ENCODE results near the gene GAB1. TPM values are rescaled to one million over a fixed set of nuclear protein-coding genes. Genes with fewer than 3 reads are reported as not detected.

GAB1 gene
- total RNA-seq, 1 donor from 2014 or later = 7.3 TPM

DNA sequence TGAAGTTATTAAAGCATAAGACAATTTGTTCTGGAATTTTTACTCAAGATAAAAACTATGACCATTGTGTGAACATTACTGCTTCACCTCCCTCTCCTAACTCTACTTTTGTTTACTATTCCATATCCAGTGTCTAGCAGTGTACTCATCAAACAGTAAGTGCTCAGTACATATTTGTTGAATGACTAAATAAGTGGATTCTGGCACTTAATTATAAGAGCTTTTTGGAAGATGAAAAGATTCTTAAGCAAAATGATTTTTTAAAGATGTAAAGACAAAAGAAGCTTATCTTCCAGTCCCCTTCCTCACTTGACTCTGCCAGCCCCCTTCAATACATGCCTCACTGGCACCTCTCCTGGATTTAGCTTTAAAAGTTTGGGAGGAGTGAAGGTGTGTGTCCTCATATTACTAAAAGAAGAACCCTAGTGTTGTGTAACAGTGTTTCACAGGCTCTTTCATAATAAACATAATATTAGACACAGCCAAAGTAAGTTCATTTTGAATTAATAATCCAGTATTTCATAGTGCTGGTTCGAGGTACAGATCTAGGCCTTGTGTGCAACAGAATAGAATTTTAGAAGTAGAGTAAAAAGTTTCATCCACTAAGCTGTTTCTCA is 53.0 kb downstream of the GAB1 start:
- DNase-seq (ENCODE audit: low read depth, low spot score) = no peak

- DNase-seq (ENCODE audit: low read depth, low spot score) = no peak
Observed at GRCh38 chr4:143390764-143391163, 54.1 kb downstream of the GAB1 start.

GRCh38 chr4:143391261-143391660 is 54.6 kb downstream of the GAB1 start:
- no peak for DNase-seq (ENCODE audit: low read depth, low spot score)

DNA sequence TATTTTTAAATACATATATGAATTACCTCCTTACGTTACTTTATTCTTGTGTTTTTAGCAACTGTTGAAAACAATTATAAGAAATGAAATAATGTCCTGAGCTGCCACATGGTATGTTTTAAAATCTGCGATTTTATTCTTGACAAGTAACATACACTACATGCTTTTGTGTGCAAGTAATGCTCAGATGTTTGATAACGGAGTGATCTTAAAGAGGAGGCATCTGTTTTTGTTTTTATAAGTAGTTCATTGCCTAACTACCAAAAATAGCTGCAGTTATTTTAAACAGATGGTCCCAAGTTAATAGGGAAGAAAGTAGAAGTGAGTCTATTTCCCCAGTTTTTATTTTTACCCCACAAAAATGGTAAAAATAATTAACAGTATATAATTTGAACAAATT is 55.2 kb downstream of the GAB1 start:
- no peak for DNase-seq (ENCODE audit: low read depth, low spot score)

GRCh38 chr4:143393195-143393594 is 56.5 kb downstream of the GAB1 start:
- DNase-seq (ENCODE audit: low read depth, low spot score) = no peak

GRCh38 chr4:143394739-143395453 is 58.2 kb downstream of the GAB1 start:
- DNase-seq (ENCODE audit: low read depth, low spot score) = no peak

GRCh38 chr4:143396695-143397094 is 60.0 kb downstream of the GAB1 start:
- no peak for DNase-seq (ENCODE audit: low read depth, low spot score)

GRCh38 chr4:143397335-143397734 is 60.7 kb downstream of the GAB1 start:
- DNase-seq (ENCODE audit: low read depth, low spot score) = no peak

- DNase-seq (ENCODE audit: low read depth, low spot score) = no peak
Observed at GRCh38 chr4:143397887-143398286, 61.2 kb downstream of the GAB1 start.

GRCh38 chr4:143399113-143399949 is 62.7 kb downstream of the GAB1 start:
- DNase-seq (ENCODE audit: low read depth, low spot score) = no peak

- DNase-seq (ENCODE audit: low read depth, low spot score) = no peak
Observed at GRCh38 chr4:143400082-143400481, 63.4 kb downstream of the GAB1 start.

DNA sequence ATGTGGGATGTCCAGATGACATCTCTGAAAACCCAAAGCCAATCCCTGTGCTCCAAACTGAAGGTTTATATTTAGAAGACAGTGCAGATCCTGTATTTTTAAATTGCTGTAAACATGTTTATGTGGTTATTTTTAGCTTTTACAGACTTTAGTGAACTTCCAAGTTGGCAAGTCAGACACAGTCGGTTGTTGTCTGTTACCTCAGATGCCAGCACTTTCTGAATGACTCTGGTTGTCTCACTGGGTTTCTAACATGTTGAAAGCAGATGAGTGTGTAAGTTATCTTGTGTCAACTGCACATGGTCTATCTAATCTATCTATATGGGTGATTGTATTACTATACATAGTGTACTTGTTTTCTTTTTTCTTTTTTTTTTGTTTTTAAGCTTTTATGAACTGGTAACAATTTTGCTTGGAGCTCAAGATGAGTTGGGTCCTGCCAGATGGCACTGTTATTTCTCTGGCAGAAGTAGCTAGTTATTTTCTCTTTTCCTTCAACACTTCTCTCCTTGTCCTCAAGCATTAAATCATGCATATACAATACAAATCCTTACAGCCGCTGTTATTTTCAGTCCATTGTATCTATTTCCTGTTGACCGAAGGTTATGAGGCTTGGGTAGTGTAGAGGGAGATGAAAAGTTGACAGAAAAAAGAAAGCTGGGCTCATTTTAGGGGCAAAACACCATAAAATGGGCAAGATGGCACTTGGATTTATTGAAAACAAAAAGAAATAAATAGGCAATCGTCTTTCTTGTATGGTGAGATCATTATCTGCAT is 66.3 kb downstream of the GAB1 start:
- no peak for DNase-seq (ENCODE audit: low read depth, low spot score)

GRCh38 chr4:143403553-143403820 is 66.8 kb downstream of the GAB1 start:
- DNase-seq (ENCODE audit: low read depth, low spot score) = no peak

- no peak for DNase-seq (ENCODE audit: low read depth, low spot score)
Observed at GRCh38 chr4:143404555-143404954, 67.9 kb downstream of the GAB1 start.

- DNase-seq (ENCODE audit: low read depth, low spot score) = no peak
Observed at GRCh38 chr4:143405075-143405730, 68.5 kb downstream of the GAB1 start.

- no peak for DNase-seq (ENCODE audit: low read depth, low spot score)
Observed at GRCh38 chr4:143406523-143406922, 69.8 kb downstream of the GAB1 start.

DNA sequence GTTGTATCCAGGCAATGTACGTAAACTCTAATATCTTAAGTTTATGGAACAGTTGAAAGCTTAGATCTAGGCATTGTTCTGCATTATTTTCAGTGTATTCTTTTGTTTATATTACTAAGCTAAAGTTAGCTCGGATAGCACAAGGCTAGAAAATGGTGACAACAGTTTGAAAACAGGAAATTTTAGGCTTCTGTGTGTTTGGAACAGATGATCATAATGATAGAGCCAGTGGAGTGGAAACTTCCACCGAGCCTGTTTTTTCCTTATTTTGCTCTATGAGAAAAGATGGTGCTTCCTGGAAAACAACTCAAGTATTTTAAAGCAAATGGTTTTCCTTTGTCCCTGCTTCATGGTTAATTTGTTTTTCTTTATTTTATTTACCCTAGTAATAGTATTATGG is 70.8 kb downstream of the GAB1 start:
- DNase-seq (ENCODE audit: low read depth, low spot score) = peak; percentile 54

- DNase-seq (ENCODE audit: low read depth, low spot score) = no peak
Observed at GRCh38 chr4:143407888-143408287, 71.2 kb downstream of the GAB1 start.

DNA sequence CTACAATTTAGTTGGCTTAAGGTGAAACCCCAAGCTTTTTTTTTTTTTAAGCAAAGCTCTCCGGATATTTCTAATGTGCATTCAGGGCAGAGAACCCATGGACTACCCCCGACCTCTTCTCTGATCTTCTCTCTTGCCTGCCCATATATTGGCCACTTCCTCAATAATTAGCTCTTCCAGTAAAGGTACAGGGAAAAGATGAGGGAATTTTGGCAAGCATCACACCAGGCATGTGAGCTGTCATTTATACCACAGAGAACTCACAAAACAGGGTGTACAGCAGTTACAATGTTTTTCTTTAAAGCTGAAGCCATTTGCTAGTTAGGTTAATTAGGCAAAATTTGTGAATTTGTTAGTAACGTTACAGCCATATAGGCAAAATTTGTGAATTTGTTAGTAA is 73.3 kb downstream of the GAB1 start:
- DNase-seq (ENCODE audit: low read depth, low spot score) = no peak

DNA sequence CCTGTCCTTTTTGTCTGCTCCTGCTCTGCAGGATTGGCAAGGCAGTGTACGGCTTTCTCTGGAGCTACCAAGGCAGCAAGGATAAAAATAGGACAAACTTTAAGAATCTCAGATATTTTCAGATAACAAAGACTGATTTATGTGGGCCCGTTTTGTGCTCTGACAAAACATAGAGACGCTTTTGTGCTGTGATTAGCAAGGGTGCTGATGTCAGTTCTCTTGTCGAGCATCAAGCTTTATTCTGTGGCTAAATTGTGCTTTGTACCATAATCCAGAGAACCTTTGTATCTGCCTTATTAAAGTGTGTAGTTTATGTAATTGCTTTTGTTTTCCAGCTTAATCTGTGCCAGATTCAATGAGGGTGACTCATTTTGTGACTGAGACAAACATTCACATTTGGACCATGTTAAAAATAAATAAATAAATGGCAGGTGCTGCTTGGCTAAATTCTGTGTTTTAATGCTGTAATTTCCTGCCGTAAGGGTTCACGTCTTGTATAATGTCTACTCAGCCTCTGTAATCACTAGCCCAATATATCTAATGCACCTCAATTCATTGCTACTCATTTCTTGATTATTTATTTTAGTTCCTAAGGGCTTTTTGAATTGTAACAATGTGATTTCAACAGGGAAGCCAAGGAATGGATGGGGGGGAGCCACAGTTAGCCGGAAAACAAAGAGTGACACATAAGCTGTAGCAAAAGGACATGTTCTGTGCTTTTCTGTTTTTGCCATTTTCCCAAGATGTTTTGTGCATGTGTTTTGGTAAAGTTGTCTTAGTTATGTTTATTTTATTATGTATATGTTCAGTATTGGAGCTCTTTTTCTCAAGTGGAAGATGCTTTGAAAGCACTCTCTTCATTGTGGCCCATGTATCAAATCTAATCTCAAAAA is 75.1 kb downstream of the GAB1 start:
- peak; percentile 56 for DNase-seq (ENCODE audit: low read depth, low spot score)

Data from pulmonary artery endothelial cell (primary cell).